ENCODE results near the gene SYNM. TPM values are rescaled to one million over a fixed set of nuclear protein-coding genes. Genes with fewer than 3 reads are reported as not detected.
A peak's percentile ranks its signal among the peaks of the same experiment; 100 is the strongest.

The SYNM gene
- total RNA-seq, 1 donor from 2014 or later: 23.4 TPM

DNA sequence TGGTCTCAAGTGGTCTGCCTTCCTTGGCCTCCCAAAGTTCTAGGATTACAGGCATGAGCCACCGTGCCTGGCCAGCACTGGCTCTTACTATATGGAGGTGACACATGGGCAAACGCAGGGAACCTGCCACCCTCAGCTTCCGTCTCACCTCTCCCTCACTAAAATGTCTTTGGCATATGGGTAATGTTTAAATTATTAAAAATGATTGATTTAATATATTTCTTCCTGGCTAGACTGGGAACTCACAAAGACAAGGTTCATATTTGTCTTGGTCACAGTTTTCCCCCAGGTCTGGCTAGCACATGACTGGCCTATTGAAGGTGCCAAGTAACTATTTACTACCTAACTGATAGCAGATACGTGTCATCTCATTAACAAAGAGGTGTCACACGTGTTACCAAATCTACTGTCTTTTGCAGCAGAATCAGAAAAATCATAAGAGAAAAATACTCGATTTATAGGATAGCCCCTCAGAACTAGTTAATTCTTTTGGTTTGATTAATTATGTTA lies 48.2 kb downstream of the SYNM start:
- TF ChIP-seq, protein P1, sequence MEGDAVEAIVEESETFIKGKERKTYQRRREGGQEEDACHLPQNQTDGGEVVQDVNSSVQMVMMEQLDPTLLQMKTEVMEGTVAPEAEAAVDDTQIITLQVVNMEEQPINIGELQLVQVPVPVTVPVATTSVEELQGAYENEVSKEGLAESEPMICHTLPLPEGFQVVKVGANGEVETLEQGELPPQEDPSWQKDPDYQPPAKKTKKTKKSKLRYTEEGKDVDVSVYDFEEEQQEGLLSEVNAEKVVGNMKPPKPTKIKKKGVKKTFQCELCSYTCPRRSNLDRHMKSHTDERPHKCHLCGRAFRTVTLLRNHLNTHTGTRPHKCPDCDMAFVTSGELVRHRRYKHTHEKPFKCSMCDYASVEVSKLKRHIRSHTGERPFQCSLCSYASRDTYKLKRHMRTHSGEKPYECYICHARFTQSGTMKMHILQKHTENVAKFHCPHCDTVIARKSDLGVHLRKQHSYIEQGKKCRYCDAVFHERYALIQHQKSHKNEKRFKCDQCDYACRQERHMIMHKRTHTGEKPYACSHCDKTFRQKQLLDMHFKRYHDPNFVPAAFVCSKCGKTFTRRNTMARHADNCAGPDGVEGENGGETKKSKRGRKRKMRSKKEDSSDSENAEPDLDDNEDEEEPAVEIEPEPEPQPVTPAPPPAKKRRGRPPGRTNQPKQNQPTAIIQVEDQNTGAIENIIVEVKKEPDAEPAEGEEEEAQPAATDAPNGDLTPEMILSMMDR (IDR thresholded peaks at IDR 0.05): no peak
- no peak for DNase-seq (ENCODE audit: low spot score)
- H3K9me3 Mint-ChIP-seq (ENCODE audit: low read depth): no peaks in the 10 kb centered on the region
- H3K4me3 Mint-ChIP-seq (ENCODE audit: unreplicated experiment): no peak overlapping the region
- peaks cover 18% of the 10 kb centered on the region for H3K36me3 Mint-ChIP-seq (ENCODE audit: low read depth)
- H3K27ac Mint-ChIP-seq (ENCODE audit: unreplicated experiment): no peak overlapping the region
- no peaks in the 10 kb centered on the region for H3K27me3 Mint-ChIP-seq (ENCODE audit: low read depth)
- H3K4me1 Mint-ChIP-seq (ENCODE audit: low read depth): peaks cover 27% of the 10 kb centered on the region

DNA sequence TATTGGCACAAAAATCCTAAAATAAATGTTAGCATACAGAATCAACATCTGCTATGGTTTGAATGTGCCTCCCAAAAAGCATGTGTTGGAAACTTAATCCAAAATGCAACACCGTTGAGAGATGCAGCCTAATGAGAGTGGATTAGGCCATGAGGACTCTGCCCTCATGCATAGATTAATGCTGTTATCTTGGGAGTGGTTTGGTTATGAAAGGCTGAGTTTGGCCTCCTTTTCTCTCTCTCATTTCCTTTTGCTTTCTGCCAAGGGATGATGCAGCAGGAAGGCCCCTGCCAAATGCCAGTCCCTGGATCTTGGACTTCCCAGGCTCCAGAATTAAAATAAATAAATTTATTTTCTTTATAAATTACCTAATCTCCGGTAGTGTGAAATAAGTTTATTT lies 49.4 kb downstream of the SYNM start:
- H3K4me1 Mint-ChIP-seq (ENCODE audit: low read depth): peaks cover 33% of the 10 kb centered on the region
- no peaks in the 10 kb centered on the region for H3K27me3 Mint-ChIP-seq (ENCODE audit: low read depth)
- H3K4me3 Mint-ChIP-seq (ENCODE audit: unreplicated experiment): no peak overlapping the region
- H3K36me3 Mint-ChIP-seq (ENCODE audit: low read depth): peaks cover 21% of the 10 kb centered on the region
- no peaks in the 10 kb centered on the region for H3K9me3 Mint-ChIP-seq (ENCODE audit: low read depth)
- TF ChIP-seq, protein P1 (IDR thresholded peaks at IDR 0.05): no peak
- no peak for DNase-seq (ENCODE audit: low spot score)
- H3K27ac Mint-ChIP-seq (ENCODE audit: unreplicated experiment): no peak overlapping the region

DNA sequence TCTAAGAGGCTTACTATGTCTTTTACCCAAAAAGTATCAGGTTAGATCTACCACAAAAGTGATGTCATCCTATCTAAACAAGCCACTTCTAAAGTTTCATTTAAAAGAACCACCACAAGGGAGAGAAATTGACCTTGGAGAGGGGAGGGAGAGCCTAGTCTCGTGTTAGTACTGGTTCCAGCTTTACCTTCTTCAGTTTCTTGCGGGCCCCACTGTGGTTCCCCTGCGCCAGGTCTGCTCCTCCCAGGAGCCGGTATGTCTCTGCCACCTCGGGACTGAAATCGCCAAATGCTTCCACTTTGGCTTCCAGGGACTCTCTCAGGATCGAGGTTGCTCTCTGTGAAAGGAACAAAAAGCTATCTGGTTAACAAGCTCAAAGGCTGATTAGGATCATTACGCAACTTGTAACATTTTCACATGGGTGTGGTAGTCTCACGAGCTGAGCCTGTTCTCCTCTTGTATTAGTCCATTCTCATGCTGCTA lies 51.1 kb downstream of the SYNM start:
- H3K36me3 Mint-ChIP-seq (ENCODE audit: low read depth): peaks cover 21% of the 10 kb centered on the region

DNA sequence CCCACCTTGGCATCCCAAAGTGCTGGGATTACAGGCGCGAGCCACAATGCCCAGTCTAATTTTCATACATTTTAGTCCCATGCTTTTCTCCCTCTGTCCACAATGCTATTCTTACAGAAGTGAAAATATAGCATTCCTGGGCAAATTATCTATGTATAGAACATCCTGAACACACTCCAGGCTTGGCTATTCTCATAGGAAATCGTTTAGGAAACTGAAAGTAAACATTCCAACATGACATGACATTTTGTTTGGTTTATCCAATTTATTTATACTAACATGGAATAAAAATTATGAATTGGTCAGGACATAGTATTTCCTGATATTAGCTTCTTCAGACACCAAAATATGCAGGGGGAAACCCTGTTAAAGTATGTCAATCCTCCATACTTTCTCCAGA lies 52.6 kb downstream of the SYNM start:
- Mint-ChIP-seq H3K36me3 (ENCODE audit: low read depth) (peaks cover 21% of the 10 kb centered on the region), H3K27ac (ENCODE audit: unreplicated experiment) (peak overlapping the region; percentile 90), H3K27me3 (ENCODE audit: low read depth) (no peaks in the 10 kb centered on the region), H3K9me3 (ENCODE audit: low read depth) (no peaks in the 10 kb centered on the region), H3K4me1 (ENCODE audit: low read depth) (peaks cover 33% of the 10 kb centered on the region), H3K4me3 (ENCODE audit: unreplicated experiment) (no peak overlapping the region)
- TF ChIP-seq, protein P1 (IDR thresholded peaks at IDR 0.05): no peak
- no peak for DNase-seq (ENCODE audit: low spot score)

More for the DNA sequence above, 51.1 kb downstream of the SYNM start:
- TF ChIP-seq, protein P1 (IDR thresholded peaks at IDR 0.05): no peak
- no peaks in the 10 kb centered on the region for H3K27me3 Mint-ChIP-seq (ENCODE audit: low read depth)
- no peak overlapping the region for H3K4me3 Mint-ChIP-seq (ENCODE audit: unreplicated experiment)
- no peak overlapping the region for H3K27ac Mint-ChIP-seq (ENCODE audit: unreplicated experiment)
- no peak for DNase-seq (ENCODE audit: low spot score)
- no peaks in the 10 kb centered on the region for H3K9me3 Mint-ChIP-seq (ENCODE audit: low read depth)
- peaks cover 33% of the 10 kb centered on the region for H3K4me1 Mint-ChIP-seq (ENCODE audit: low read depth)

DNA sequence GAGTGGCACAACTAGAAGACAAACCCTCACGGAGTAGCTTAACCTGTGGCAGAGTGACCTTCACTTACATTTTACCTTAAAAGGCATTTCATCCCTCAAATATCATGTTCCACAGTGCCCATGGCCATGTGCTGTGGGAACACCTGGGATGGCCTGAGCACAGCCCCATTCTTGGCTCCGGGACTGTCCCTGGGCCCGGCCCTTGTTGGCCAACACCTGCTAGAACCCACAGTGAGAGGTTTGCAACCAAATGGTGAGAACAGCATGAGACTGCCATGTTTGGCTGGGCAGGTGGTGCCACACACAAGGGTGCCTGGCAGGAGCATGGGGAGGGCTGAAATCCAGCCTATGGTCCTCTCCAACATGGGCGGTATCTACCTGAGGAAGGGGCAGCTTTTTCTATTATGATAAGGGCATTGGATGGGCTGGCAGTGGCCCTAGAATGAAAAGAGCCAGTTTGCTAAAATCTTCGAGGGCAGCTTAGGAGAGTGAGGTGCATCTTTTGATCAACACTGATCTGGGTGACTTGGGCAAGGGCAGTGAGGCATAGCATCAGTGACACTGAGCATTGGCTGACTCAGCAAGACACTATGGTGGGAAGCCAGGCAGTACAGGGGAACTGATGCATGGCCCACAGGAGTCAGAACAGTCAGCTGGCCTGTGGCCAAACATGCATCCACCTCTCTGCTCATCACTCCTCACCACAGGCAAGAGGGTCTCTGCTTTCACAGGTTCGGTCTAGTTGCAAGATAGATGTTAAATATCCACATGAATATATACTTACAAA lies 53.9 kb downstream of the SYNM start:
- Mint-ChIP-seq H3K9me3 (ENCODE audit: low read depth) (no peaks in the 10 kb centered on the region), H3K4me1 (ENCODE audit: low read depth) (peaks cover 33% of the 10 kb centered on the region), H3K27me3 (ENCODE audit: low read depth) (no peaks in the 10 kb centered on the region), H3K36me3 (ENCODE audit: low read depth) (peaks cover 29% of the 10 kb centered on the region), H3K27ac (ENCODE audit: unreplicated experiment) (no peak overlapping the region), H3K4me3 (ENCODE audit: unreplicated experiment) (no peak overlapping the region)
- TF ChIP-seq, protein P1 (IDR thresholded peaks at IDR 0.05): no peak
- DNase-seq (ENCODE audit: low spot score): no peak
